HEK293 (cell line): Measurements from ENCODE around the gene SURF2.
A peak's percentile ranks its signal among the peaks of the same experiment; 100 is the strongest.

Source experiments
- CTCF ChIA-PET: fragments of 350-600 bp; formaldehyde crosslinking; extraction: SDS; loops from one replicate; lab custom pipeline; 2021; ENCODE audit warnings: antibody characterized with exemption; lab: Yijun Ruan, JAX
- POLR2A ChIA-PET: fragments of 300-600 bp; formaldehyde crosslinking; extraction: SDS; loops from one replicate; lab custom pipeline; 2020; ENCODE audit warnings: antibody characterized with exemption, inconsistent platforms; lab: Yijun Ruan, JAX
- H3K27ac ChIP-seq: fragments of 200-500 bp; sonication (Bioruptor generic); 2 replicates; pipeline ENCODE4 v1.5.1; 2014; ENCODE audit warnings: low read depth, low read length, control low read depth, inconsistent platforms; ENCODE audit errors: extremely low read depth
- H3K36me3 ChIP-seq, 2 experiments: fragments of 200-500 bp in 1 of 2; sonication (Bioruptor generic) in 1 of 2; 1 replicate in 1 of 2; 2 replicates in 1 of 2; pipeline ENCODE4 v1.5.1; 2014 to 2017; ENCODE audit warnings: inconsistent platforms in 2 of 2, low read length in 2 of 2; ENCODE audit not compliant: control insufficient read depth in 2 of 2, insufficient read depth in 1 of 2
- H3K4me1 ChIP-seq: fragments of 200-500 bp; sonication (Bioruptor generic); 2 replicates; pipeline ENCODE4 v1.5.1; 2014; ENCODE audit warnings: mild to moderate bottlenecking, low read length, inconsistent platforms; ENCODE audit not compliant: control insufficient read depth, insufficient read depth
- H3K4me3 ChIP-seq: 2 replicates; pipeline ENCODE4 v1.5.1; 2011; ENCODE audit warnings: low read depth, mild to moderate bottlenecking, control low read depth, low read length, moderate library complexity
- H3K9me3 ChIP-seq: fragments of 200-500 bp; sonication (Bioruptor generic); 2 replicates; pipeline ENCODE4 v1.5.1; 2014; ENCODE audit warnings: low read depth, low read length, inconsistent platforms; ENCODE audit not compliant: control insufficient read depth, insufficient read depth
- BCL11A ChIP-seq: fragments of 450-650 bp; formaldehyde crosslinking; IDR thresholded peaks from 2 replicates; pipeline ENCODE4 v1.5.1; 2016; ENCODE audit warnings: low read depth, missing biosample characterization, missing genetic modification characterization
- GLI4 ChIP-seq: fragments of 450-650 bp; formaldehyde crosslinking; IDR thresholded peaks from 2 replicates; pipeline ENCODE4 v1.5.1; 2016; ENCODE audit warnings: missing biosample characterization, missing genetic modification characterization
- KLF1 ChIP-seq: fragments of 450-650 bp; formaldehyde crosslinking; IDR thresholded peaks from 2 replicates; pipeline ENCODE4 v1.5.1; 2016; ENCODE audit warnings: missing biosample characterization, missing genetic modification characterization
- OVOL3 ChIP-seq: fragments of 450-650 bp; formaldehyde crosslinking; IDR thresholded peaks from 2 replicates; pipeline ENCODE4 v1.5.1; 2016; ENCODE audit warnings: missing biosample characterization, missing genetic modification characterization
- SCRT1 ChIP-seq: fragments of 450-650 bp; formaldehyde crosslinking; IDR thresholded peaks from 2 replicates; pipeline ENCODE4 v1.5.1; 2016; ENCODE audit warnings: missing biosample characterization, missing genetic modification characterization, borderline replicate concordance
- SP2 ChIP-seq: fragments of 450-650 bp; formaldehyde crosslinking; IDR thresholded peaks from 2 replicates; pipeline ENCODE4 v1.5.1; 2016; ENCODE audit warnings: missing biosample characterization, missing genetic modification characterization
- SP3 ChIP-seq: fragments of 450-650 bp; formaldehyde crosslinking; IDR thresholded peaks from 2 replicates; pipeline ENCODE4 v1.5.1; 2016; ENCODE audit warnings: missing biosample characterization, missing genetic modification characterization
- SP7 ChIP-seq: fragments of 450-650 bp; formaldehyde crosslinking; IDR thresholded peaks from 2 replicates; pipeline ENCODE4 v1.5.1; 2016; ENCODE audit warnings: missing biosample characterization, missing genetic modification characterization
- YY1 ChIP-seq: fragments of 450-650 bp; formaldehyde crosslinking; IDR thresholded peaks from 2 replicates; pipeline ENCODE4 v1.5.1; 2018; ENCODE audit warnings: missing biosample characterization, missing genetic modification characterization
- ZBTB8A ChIP-seq: fragments of 450-650 bp; formaldehyde crosslinking; IDR thresholded peaks from 2 replicates; pipeline ENCODE4 v1.5.1; 2016; ENCODE audit warnings: missing biosample characterization, missing genetic modification characterization
- ZEB2 ChIP-seq: fragments of 450-650 bp; formaldehyde crosslinking; IDR thresholded peaks from 2 replicates; pipeline ENCODE4 v1.5.1; 2016; ENCODE audit warnings: missing biosample characterization, missing genetic modification characterization
- ZIC2 ChIP-seq: fragments of 450-650 bp; formaldehyde crosslinking; IDR thresholded peaks from 2 replicates; pipeline ENCODE4 v1.5.1; 2016; ENCODE audit warnings: missing biosample characterization, missing genetic modification characterization
- ZNF10 ChIP-seq: fragments of 450-650 bp; formaldehyde crosslinking; IDR thresholded peaks from 2 replicates; pipeline ENCODE4 v1.5.1; 2017; ENCODE audit warnings: missing biosample characterization, missing genetic modification characterization
- ZNF112 ChIP-seq: fragments of 450-650 bp; formaldehyde crosslinking; IDR thresholded peaks from 2 replicates; pipeline ENCODE4 v1.5.0; 2017; ENCODE audit warnings: missing biosample characterization, missing genetic modification characterization
- ZNF114 ChIP-seq: fragments of 450-650 bp; formaldehyde crosslinking; IDR thresholded peaks from 2 replicates; pipeline ENCODE4 v1.5.0; 2017; ENCODE audit warnings: missing biosample characterization, missing genetic modification characterization
- ZNF133 ChIP-seq: fragments of 450-650 bp; formaldehyde crosslinking; IDR thresholded peaks from 2 replicates; pipeline ENCODE4 v1.5.1; 2016; ENCODE audit warnings: missing biosample characterization, missing genetic modification characterization
- ZNF155 ChIP-seq: fragments of 450-650 bp; formaldehyde crosslinking; IDR thresholded peaks from 2 replicates; pipeline ENCODE4 v1.5.1; 2016; ENCODE audit warnings: missing biosample characterization, missing genetic modification characterization
- ZNF16 ChIP-seq: fragments of 450-650 bp; formaldehyde crosslinking; IDR thresholded peaks from 2 replicates; pipeline ENCODE4 v1.5.1; 2016; ENCODE audit warnings: low read depth, missing biosample characterization, missing genetic modification characterization
- ZNF175 ChIP-seq: fragments of 450-650 bp; formaldehyde crosslinking; IDR thresholded peaks from 2 replicates; pipeline ENCODE4 v1.5.1; 2016; ENCODE audit warnings: missing biosample characterization, missing genetic modification characterization
- ZNF221 ChIP-seq: fragments of 450-650 bp; formaldehyde crosslinking; IDR thresholded peaks from 2 replicates; pipeline ENCODE4 v1.5.1; 2017; ENCODE audit warnings: missing biosample characterization, missing genetic modification characterization, borderline replicate concordance
- ZNF223 ChIP-seq: fragments of 450-650 bp; formaldehyde crosslinking; IDR thresholded peaks from 2 replicates; pipeline ENCODE4 v1.5.1; 2016; ENCODE audit warnings: missing biosample characterization, missing genetic modification characterization
- ZNF514 ChIP-seq: fragments of 450-650 bp; formaldehyde crosslinking; IDR thresholded peaks from 2 replicates; pipeline ENCODE4 v1.5.1; 2016; ENCODE audit warnings: missing biosample characterization, missing genetic modification characterization
- ZNF529 ChIP-seq: fragments of 450-650 bp; formaldehyde crosslinking; IDR thresholded peaks from 2 replicates; pipeline ENCODE4 v1.5.1; 2017; ENCODE audit warnings: missing genetic modification characterization, missing biosample characterization; ENCODE audit not compliant: insufficient replicate concordance
- ZNF548 ChIP-seq: fragments of 450-650 bp; formaldehyde crosslinking; IDR thresholded peaks from 2 replicates; pipeline ENCODE4 v1.5.1; 2016; ENCODE audit warnings: missing biosample characterization, missing genetic modification characterization
- TF ChIP-seq, protein P1 (sequence below): fragments of 450-650 bp; formaldehyde crosslinking; IDR thresholded peaks from 2 replicates; pipeline ENCODE4 v1.5.1; 2016; ENCODE audit warnings: missing biosample characterization, missing genetic modification characterization
- TF ChIP-seq, protein P2 (sequence below): fragments of 450-650 bp; formaldehyde crosslinking; IDR thresholded peaks from 2 replicates; pipeline ENCODE4 v1.5.1; 2016; ENCODE audit warnings: missing biosample characterization, missing genetic modification characterization
- TF ChIP-seq, protein P3 (sequence below): IDR thresholded peaks from 2 replicates; pipeline ENCODE4 v1.6.1; 2011; ENCODE audit warnings: mild to moderate bottlenecking, low read depth, low read length, borderline replicate concordance
- TF ChIP-seq, protein P4 (sequence below): fragments of 450-650 bp; formaldehyde crosslinking; IDR thresholded peaks from 2 replicates; pipeline ENCODE4; 2016; ENCODE audit warnings: missing biosample characterization, missing genetic modification characterization

Gene SURF2

DNA sequence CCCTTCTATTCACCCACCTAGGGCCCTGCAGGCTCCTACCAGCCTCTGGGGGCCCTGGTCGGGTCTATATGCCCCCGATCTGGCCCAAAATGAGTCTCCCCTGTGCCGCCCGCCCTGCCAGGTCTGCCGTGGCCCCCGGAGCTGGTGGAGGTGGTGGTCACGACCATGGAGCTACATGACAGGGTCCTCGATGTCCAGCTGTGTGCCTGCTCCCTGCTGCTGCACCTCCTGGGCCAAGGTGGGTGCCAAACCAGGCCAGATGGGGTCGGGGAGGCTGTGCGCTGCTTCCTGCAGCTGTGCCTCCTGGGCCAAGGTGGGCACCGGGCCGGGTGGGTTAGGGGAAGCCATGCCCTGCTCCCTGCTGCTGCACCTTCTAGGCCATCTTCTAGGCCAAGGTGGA lies 43.9 kb downstream of the SURF2 start (continued):
- TF ChIP-seq ZNF221 (no peak), ZNF133 (tag by site-specific recombination) (no peak), SP3 (tag by site-specific recombination) (no peak), ZNF10 (tag by site-specific recombination) (no peak)
- TF ChIP-seq, protein P1, sequence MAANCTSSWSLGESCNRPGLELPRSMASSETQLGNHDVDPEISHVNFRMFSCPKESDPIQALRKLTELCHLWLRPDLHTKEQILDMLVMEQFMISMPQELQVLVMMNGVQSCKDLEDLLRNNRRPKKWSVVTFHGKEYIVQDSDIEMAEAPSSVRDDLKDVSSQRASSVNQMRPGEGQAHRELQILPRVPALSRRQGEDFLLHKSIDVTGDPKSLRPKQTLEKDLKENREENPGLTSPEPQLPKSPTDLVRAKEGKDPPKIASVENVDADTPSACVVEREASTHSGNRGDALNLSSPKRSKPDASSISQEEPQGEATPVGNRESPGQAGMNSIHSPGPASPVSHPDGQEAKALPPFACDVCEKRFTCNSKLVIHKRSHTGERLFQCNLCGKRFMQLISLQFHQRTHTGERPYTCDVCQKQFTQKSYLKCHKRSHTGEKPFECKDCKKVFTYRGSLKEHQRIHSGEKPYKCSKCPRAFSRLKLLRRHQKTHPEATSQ (tag by site-specific recombination), result no peak

DNA sequence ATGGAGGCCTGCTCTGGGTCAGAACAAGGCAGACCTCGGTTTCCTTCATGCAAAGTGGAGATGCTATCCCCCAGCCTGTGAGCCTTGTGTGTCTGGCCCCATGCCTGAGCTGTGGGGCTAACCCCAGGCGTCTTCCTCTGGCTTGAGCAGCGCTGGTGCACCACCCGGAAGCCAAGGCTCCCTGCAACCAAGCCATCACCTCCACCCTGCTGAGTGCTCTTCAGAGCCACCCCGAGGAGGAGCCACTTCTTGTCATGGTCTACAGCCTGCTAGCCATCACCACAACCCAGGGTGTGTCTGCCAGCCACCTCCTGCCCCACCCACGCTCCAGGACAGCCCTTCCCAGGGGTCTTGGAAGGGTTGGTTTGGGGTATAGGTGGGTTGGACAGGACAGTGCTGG lies 45.2 kb downstream of the SURF2 start:
- Histone ChIP-seq H3K4me1 (no peaks in the 10 kb centered on the region), H3K4me3 (no peak overlapping the region), H3K36me3 (peaks cover 0 to 49% of the 10 kb centered on the region in 2 experiments; a peak in 1 of 3 replicates), H3K9me3 (no peaks in the 10 kb centered on the region)
- CTCF ChIA-PET, result interaction anchor here (0.7 to 1.4 kb wide), 4 partner anchors 8 to 36 kb away, joined by 3 to 6 read pairs (median 4); no protein-coding TSS in a partner anchor
- POLR2A ChIA-PET, result interaction anchor here (0.7 to 1.4 kb wide), 2 partner anchors 54 to 78 kb away, joined by 3 to 4 read pairs; partner anchors contain the start of genes MED22 and RPL7A
- TF ChIP-seq ZBTB8A (tag by site-specific recombination) (no peak), GLI4 (tag by site-specific recombination) (no peak), SP7 (no peak), SP2 (tag by site-specific recombination) (no peak), KLF1 (peak; percentile 41; the same call in 1 of the 2 replicates), ZNF112 (no peak), BCL11A (tag by site-specific recombination) (no peak), ZIC2 (peak; percentile 28; the same call in 1 of the 2 replicates), ZEB2 (tag by site-specific recombination) (no peak)
- TF ChIP-seq, protein P2, sequence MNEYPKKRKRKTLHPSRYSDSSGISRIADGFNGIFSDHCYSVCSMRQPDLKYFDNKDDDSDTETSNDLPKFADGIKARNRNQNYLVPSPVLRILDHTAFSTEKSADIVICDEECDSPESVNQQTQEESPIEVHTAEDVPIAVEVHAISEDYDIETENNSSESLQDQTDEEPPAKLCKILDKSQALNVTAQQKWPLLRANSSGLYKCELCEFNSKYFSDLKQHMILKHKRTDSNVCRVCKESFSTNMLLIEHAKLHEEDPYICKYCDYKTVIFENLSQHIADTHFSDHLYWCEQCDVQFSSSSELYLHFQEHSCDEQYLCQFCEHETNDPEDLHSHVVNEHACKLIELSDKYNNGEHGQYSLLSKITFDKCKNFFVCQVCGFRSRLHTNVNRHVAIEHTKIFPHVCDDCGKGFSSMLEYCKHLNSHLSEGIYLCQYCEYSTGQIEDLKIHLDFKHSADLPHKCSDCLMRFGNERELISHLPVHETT (tag by site-specific recombination), result no peak
- TF ChIP-seq, all 188 proteins: peak for 2
- no peak overlapping the region for H3K27ac ChIP-seq

DNA sequence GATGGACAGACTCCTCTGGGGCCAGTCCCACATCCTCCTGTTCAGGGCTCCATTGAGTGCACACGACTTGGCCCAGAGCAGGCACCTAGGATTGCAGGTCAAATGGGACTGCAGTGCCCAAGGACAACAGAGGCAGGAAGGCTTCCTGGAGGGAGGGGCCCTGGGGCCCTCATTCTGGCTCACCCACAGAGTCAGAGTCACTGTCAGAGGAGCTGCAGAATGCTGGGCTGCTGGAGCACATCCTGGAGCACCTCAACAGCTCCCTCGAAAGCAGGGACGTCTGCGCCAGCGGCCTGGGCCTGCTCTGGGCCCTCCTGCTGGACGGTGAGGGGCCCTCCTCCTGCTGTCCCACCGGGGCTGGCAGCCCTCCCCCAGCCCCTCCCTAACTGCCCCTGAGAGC lies 46.3 kb downstream of the SURF2 start:
- CTCF ChIA-PET, result interaction anchor here (0.7 to 4.8 kb wide), 7 partner anchors 24 to 232 kb away, joined by 3 to 24 read pairs (median 3); no protein-coding TSS in a partner anchor
- Histone ChIP-seq H3K4me1 (no peaks in the 10 kb centered on the region), H3K4me3 (no peak overlapping the region), H3K36me3 (peaks cover 0 to 60% of the 10 kb centered on the region in 2 experiments; a peak in 1 of 3 replicates), H3K27ac (no peak overlapping the region)
- TF ChIP-seq ZNF16 (tag by site-specific recombination), result no peak
- no peak for TF ChIP-seq ZNF175
- no peak for TF ChIP-seq ZNF223 (tag by site-specific recombination)
- no peak for TF ChIP-seq OVOL3
- TF ChIP-seq BCL11A (tag by site-specific recombination), result no peak
- TF ChIP-seq SCRT1 (tag by site-specific recombination), result no peak
- no peak for TF ChIP-seq ZNF529
- TF ChIP-seq YY1, result no peak
- TF ChIP-seq, protein P3, sequence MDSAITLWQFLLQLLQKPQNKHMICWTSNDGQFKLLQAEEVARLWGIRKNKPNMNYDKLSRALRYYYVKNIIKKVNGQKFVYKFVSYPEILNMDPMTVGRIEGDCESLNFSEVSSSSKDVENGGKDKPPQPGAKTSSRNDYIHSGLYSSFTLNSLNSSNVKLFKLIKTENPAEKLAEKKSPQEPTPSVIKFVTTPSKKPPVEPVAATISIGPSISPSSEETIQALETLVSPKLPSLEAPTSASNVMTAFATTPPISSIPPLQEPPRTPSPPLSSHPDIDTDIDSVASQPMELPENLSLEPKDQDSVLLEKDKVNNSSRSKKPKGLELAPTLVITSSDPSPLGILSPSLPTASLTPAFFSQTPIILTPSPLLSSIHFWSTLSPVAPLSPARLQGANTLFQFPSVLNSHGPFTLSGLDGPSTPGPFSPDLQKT, result no peak
- TF ChIP-seq ZNF114, result no peak
- no peak for TF ChIP-seq ZNF548 (tag by site-specific recombination)
- TF ChIP-seq ZNF155, result no peak
- no peak for TF ChIP-seq ZNF514 (tag by site-specific recombination)
- TF ChIP-seq, protein P4, sequence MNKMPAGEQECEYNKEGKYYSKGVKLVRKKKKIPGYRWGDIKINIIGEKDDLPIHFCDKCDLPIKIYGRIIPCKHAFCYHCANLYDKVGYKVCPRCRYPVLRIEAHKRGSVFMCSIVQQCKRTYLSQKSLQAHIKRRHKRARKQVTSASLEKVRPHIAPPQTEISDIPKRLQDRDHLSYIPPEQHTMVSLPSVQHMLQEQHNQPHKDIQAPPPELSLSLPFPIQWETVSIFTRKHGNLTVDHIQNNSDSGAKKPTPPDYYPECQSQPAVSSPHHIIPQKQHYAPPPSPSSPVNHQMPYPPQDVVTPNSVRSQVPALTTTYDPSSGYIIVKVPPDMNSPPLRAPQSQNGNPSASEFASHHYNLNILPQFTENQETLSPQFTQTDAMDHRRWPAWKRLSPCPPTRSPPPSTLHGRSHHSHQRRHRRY (tag by site-specific recombination), result no peak
- TF ChIP-seq, all 188 proteins: peak for 0
- POLR2A ChIA-PET, result interaction anchor here (0.7 kb wide), 1 partner anchor 12 kb away, joined by 6 read pairs; no protein-coding TSS in a partner anchor
- no peaks in the 10 kb centered on the region for H3K9me3 ChIP-seq
